GM12865 (cell line): ENCODE results near the gene ATP6AP1.

Experiments used
- DNase-seq: peaks from one replicate; pipeline ENCODE4 v3.0.0; 2010; ENCODE audit warnings: low read depth
- H3K4me3 ChIP-seq: 2 replicates; pipeline ENCODE4 v1.5.1; 2011; ENCODE audit warnings: mild to moderate bottlenecking, low read depth, low read length, control low read depth
- CTCF ChIP-seq: IDR thresholded peaks from 2 replicates; pipeline ENCODE4 v1.5.1; 2011; ENCODE audit warnings: low read length, control low read depth, low read depth, inconsistent platforms; ENCODE audit not compliant: insufficient read depth; ENCODE audit errors: missing control alignments

ATP6AP1 gene

DNA sequence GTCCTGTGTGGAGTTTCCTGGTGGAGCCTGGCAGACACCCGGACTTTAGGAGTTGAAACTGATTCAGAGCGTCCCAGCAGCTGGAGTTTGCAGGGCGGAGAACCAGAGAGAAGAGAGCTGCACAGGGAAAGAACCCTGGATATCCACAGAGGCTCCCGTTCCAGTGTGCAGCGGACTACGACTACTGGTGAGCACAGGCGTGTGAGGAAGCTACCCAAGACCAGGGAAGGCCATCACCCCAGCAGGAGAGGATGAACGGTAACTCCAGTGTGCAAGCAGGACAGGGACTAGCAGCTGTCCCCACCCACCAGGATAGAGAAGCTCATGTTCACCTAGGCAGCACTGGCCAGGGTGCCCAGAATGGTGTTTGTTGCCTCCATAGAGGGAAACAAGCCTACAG lies 48.3 kb downstream of the ATP6AP1 start:
- no peak for TF ChIP-seq CTCF
- no peak for DNase-seq
- H3K4me3 ChIP-seq, result no peak overlapping the region

- DNase-seq, result no peak
- TF ChIP-seq CTCF, result no peak
- peak overlapping the region; percentile 61 for H3K4me3 ChIP-seq
Measured at GRCh38 chrX:154477891-154478477, 49.5 kb downstream of the ATP6AP1 start.

DNA sequence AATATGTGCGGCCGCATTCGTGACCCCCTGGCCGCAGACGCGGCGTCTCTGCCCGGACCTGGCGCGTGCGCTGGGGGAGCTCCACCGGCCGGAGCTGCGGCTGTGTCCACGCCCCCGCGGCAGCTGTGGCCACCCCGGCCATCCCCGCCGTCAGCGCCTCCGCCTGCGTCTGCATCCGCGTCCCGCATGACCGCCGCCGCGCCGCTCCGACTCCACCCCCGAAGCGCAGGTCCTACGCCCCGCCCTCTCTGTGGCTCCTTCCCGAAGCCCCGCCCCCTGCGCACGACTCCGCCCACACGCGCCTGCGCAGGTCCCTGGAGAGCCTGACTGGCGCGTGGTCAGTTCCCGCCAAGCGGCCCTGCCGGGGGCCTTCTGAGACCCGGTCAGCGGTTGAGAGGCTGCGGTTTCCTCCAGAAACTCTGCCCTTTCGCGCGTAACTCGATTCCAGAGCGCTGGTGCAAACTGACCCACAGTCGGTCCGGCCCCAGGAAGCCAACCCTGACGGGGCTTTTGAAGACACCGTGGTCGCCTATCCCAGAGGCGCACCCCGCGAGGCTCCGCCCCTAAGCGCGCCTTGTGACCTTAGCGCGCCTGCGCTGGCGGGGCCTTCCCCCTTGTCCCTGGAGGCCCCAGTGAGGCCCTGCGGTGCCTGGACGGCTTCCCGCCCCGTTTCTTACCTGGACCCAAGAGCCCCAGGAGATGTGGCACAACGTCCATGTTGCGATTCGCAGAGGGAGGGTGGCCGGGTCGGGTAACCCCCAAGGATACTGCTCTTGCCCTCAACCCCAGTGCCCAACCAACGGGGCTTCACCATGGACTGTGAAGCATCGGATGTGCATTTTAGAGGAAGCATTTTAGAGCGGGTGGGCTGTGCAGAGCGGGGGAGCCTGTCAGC lies 50.5 kb downstream of the ATP6AP1 start, which contains the start of gene LAGE3:
LAGE3 (minus strand) TSS at position 554 of the 895 bp plus-strand sequence; CDS start at position 188, 366 bp downstream.
- TF ChIP-seq CTCF, result no peak
- DNase-seq, result peak; percentile 95
- H3K4me3 ChIP-seq, result peak within 1 kb of the TSS; percentile 61

DNA sequence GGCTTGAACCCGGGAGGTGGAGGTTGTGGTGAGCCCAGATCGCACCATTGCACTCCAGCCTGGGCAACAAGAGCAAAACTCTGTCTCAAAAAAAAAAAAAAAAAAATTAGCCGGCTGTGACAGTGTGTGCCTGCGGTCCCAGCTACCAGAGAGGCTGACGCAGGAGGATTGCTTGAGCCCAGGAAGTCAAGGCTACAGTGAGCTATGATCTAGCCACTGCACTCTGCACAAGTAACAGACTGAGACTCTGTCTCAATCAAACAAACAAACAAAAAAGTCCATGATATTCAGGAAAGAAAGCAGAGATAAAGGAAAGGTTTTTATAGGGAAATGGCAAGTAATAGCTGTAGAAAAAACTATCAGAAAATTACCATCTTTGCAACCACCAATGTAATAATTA lies 52.7 kb downstream of the ATP6AP1 start:
- no peak for TF ChIP-seq CTCF
- no peak overlapping the region for H3K4me3 ChIP-seq
- peak; percentile 54 for DNase-seq

GRCh38 chrX:154481911-154482601 lies 53.6 kb downstream of the ATP6AP1 start:
- no peak overlapping the region for H3K4me3 ChIP-seq
- no peak for TF ChIP-seq CTCF
- no peak for DNase-seq

GRCh38 chrX:154482786-154483185 lies 54.3 kb downstream of the ATP6AP1 start:
- DNase-seq, result no peak

More at GRCh38 chrX:154482786-154483185, 54.3 kb downstream of the ATP6AP1 start:
- TF ChIP-seq CTCF, result no peak
- H3K4me3 ChIP-seq, result no peak overlapping the region
